Heart right ventricle (tissue), 16 donors: Measurements from ENCODE around the gene ZNF277. TPM values are rescaled to one million over a fixed set of nuclear protein-coding genes. Genes with fewer than 3 reads are reported as not detected.

ENCODE experiments used
- ATAC-seq, 8 donors: fragments of 200-7000 bp; cut with Tn5 transposase; one replicate each; pipeline ENCODE4 v1.9.1; 2020; ENCODE audit warnings: mild to moderate bottlenecking in 8 of 8, moderate library complexity in 8 of 8, moderate number of reproducible peaks in 1 of 8
- DNase-seq, 2 donors: peaks; one replicate each; pipeline ENCODE4 v3.0.0-alpha.2; 2020
- H3K27ac ChIP-seq, 10 donors: fragments of 200-600 bp; sonication (generic) in 2 of 10; one replicate each; pipeline versions ENCODE4 v1.5.0 to v1.8.0; 2020 to 2022; ENCODE audit warnings: mild to moderate bottlenecking in 3 of 10
- H3K27me3 ChIP-seq, 7 donors: fragments of 200-600 bp; one replicate each; pipeline ENCODE4 v1.8.0; 2021 to 2022; ENCODE audit warnings: mild to moderate bottlenecking in 2 of 7
- H3K36me3 ChIP-seq, 9 donors: fragments of 200-600 bp; sonication (generic) in 1 of 9; one replicate each; pipeline versions ENCODE4 v1.5.0 to v1.8.0; 2020 to 2022; ENCODE audit warnings: mild to moderate bottlenecking in 2 of 9
- H3K4me1 ChIP-seq, 9 donors: fragments of 200-600 bp; sonication (generic) in 1 of 9; one replicate each; pipeline versions ENCODE4 v1.5.0 to v1.8.0; 2020 to 2022; ENCODE audit warnings: mild to moderate bottlenecking in 4 of 9
- H3K4me3 ChIP-seq, 10 donors: fragments of 200-600 bp; sonication (generic) in 2 of 10; one replicate each; pipeline versions ENCODE4 v1.5.0 to v1.8.0; 2020 to 2022; ENCODE audit warnings: mild to moderate bottlenecking in 7 of 10, moderate library complexity in 2 of 10
- H3K9me3 ChIP-seq, 11 donors: fragments of 200-600 bp in 10 of 11; sonication (generic) in 2 of 11; one replicate each; pipeline versions ENCODE4 v1.5.0 to v1.8.0; 2013 to 2022; ENCODE audit warnings: mild to moderate bottlenecking in 2 of 11, control low read depth in 1 of 11, moderate library complexity in 1 of 11
- WGBS, 2 donors: extraction: QIAGEN DNeasy Blood & Tissue Kit; methylation state at CpG; one replicate each; pipeline ENCODE4 v1.1.7; 2013; ENCODE audit warnings: inconsistent platforms in 1 of 2; 5-methylcytosine and 5-hydroxymethylcytosine counted together
- intact Hi-C, 10 donors: fragments of 100-400 bp; cut with DNase I; formaldehyde crosslinking; loops; one replicate each; pipeline versions ENCODE4 v1.11.1 to v1.14.2; 2022
- polyA plus RNA-seq, 2 donors: library from polyadenylated mRNA; stranded (reverse); fragments of 200-250 nt; gene quantifications; one replicate each; pipeline ENCODE4 v1.2.3, GENCODE V29; 2013
- total RNA-seq, 10 donors: library from RNA; stranded (reverse); fragmentation: NEBNext Ultra II Directional in 3 of 10; extraction: Animal tissue kit (Norgen Biotek cat#: 25700) in 3 of 10; gene quantifications; one replicate each; pipeline versions ENCODE4 v1.2.1 to v1.2.4, GENCODE V29; 2021 to 2023
- TF ChIP-seq, protein P1 (sequence below), 9 donors: fragments of 200-600 bp; sonication (generic) in 2 of 9; IDR thresholded peaks; one replicate each; pipeline versions ENCODE4 v1.5.0 to v1.8.0; 2021 to 2022; ENCODE audit warnings: antibody characterized with exemption in 9 of 9, mild to moderate bottlenecking in 5 of 9, moderate library complexity in 1 of 9
- donor health status: Arrhythmogenic right ventricular cardiomyopathy.
- donor health status: ischemic (EF 13 %, LVEDD 7.1; RV severe dilation, severe dysfunction).
- donor health status: healthy with polysubstance abuse.
- donor health status: DM: no; HTN: yes; CAD: no.
- donor health status: DM: no; HTN: no; CAD: no.
- donor health status: ischemic (EF 25% LVEDD 6.9; RV normal size, moderate dysfunction).
- donor health status: ischemic (EF 25% LVEDD 5.7; RV mildly dilated, moderate dysfunction).
- donor health status: healthy.
- donor health status: DM: yes; HTN: yes; CAD: no.
- donor health status: Ischemic cardiomyopathy.
- donor health status: ischemic (EF 35%, LVEDD 5.7; RV mildly dilated, moderate dysfunction).
- donor health status: nonischemic (EF 11% LVEDD 7.7; RV severe dilation, severe dysfunction).
- donor health status: DM: yes; HTN: yes; CAD: no.
- donor health status: PGD.
- donor health status: ischemic (EF 29% LVEDD 5.4; RV normal size, mild dysfunction).
- donor health status: nonischemic (EF 23%, LVEDD 6.1; RV moderate dilation, normal function).

ZNF277 gene
- total and polyA plus RNA-seq, 12 donors = 7.7 to 25.7 (median 17.4) TPM

DNA sequence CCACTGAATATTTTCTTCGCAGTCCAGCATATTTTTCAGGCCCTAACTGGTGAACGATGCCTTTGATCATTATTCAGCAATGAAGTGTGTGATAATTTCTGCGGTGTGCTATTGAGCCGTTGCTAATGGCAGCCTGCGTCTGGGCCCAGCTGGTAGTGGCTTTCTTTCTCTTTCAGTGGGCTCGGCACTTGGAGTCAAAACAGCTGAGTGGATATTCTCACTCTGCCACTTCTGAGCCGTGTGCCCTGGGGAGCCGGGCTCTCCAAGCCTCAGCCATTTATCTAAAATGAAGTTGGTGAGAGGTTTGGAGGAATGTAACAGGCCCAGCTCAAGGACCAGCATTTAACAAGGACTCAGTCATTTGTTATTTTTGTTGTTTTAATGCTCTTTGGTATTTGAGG lies 156.2 kb downstream of the ZNF277 start:
- no peak overlapping the region for H3K27ac ChIP-seq
- DNase-seq (no peak), ATAC-seq (peak in 3 of 8 donors; percentile 22 to 33 (median 33))
- H3K27me3 ChIP-seq = no peaks in the 10 kb centered on the region
- intact Hi-C loops = no loop called here
- 32 to 45% methylated on average over 8 of the region's 8 CpGs for WGBS, 2 donors
- no peaks in the 10 kb centered on the region for H3K36me3 ChIP-seq
- H3K4me3 ChIP-seq = no peak overlapping the region
- peaks cover 0 to 17% (median 3%) of the 10 kb centered on the region in 11 donors for H3K9me3 ChIP-seq
- H3K4me1 ChIP-seq = peaks cover 0 to 12% (median 0%) of the 10 kb centered on the region in 9 donors
- TF ChIP-seq, protein P1, sequence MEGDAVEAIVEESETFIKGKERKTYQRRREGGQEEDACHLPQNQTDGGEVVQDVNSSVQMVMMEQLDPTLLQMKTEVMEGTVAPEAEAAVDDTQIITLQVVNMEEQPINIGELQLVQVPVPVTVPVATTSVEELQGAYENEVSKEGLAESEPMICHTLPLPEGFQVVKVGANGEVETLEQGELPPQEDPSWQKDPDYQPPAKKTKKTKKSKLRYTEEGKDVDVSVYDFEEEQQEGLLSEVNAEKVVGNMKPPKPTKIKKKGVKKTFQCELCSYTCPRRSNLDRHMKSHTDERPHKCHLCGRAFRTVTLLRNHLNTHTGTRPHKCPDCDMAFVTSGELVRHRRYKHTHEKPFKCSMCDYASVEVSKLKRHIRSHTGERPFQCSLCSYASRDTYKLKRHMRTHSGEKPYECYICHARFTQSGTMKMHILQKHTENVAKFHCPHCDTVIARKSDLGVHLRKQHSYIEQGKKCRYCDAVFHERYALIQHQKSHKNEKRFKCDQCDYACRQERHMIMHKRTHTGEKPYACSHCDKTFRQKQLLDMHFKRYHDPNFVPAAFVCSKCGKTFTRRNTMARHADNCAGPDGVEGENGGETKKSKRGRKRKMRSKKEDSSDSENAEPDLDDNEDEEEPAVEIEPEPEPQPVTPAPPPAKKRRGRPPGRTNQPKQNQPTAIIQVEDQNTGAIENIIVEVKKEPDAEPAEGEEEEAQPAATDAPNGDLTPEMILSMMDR (IDR thresholded peaks at IDR 0.05) = no peak

DNA sequence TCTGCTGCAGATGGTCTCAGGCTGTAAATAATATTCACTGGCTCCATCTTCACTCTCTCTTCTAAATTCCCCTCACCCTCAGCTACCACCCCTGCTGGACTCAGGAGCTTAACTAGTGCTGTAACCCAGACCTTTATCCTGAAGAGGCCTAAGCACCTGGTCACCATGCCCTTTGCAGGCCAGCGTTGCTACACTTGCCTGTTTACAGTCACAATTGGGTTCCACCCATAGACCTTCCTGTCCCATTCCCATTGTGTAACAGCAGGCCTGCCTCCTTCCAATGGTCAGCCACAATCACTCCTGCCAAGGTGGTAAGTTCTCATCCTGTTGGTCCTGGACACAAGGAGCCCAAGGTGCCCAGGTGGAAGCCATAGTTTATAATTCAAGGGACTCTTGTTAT lies 157.9 kb downstream of the ZNF277 start:
- TF ChIP-seq, protein P1 (IDR thresholded peaks at IDR 0.05) = no peak
- Histone ChIP-seq H3K4me3 (no peak overlapping the region), H3K27ac (no peak overlapping the region), H3K9me3 (peaks cover 0 to 13% (median 2%) of the 10 kb centered on the region in 11 donors), H3K36me3 (no peaks in the 10 kb centered on the region), H3K4me1 (peaks cover 0 to 12% (median 0%) of the 10 kb centered on the region in 9 donors), H3K27me3 (no peaks in the 10 kb centered on the region)
- 81 to 88% methylated on average over 1 of the region's 1 CpG for WGBS, 2 donors
- intact Hi-C loops = no loop called here
- no peak for DNase-seq
- ATAC-seq = no peak

DNA sequence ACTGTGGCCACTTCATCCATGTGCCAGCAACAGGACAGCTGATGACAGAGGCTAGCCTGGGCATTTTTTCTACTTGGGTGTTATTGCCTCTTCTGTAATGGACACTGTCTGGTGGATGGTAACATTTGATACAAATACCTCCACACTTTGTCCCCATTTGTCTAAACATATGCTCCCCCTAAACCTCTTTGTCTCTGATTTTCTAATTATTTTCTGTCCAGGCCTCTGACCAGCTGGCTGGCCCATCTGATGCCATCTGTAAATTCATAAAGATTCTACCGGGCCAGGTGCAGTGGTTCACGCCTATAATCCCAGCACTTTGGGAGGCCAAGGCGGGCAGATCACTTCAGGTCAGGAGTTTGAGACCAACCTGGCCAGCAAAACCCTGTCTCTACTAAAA lies 159.1 kb downstream of the ZNF277 start:
- intact Hi-C loops = no loop called here
- WGBS, 2 donors = 96% methylated on average over 3 of the region's 3 CpGs

DNA sequence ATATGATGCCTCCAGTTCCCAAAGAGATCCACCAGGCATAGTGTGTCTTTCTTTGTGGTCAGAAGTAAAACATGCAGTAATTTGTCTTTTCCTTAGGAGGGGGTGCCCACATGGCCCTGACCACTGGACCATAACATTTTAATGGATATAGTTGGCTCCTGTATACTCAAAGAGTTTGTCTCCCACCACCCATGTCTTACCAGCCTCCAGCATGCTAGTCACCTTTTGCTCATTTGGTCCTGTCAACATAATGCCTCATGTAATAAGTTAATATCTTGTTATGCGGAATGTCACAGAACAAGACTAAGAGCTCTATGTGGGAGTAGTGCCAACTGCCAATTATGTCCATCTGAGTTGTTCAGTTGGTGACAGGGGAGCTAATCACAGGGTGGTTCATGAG lies 160.4 kb downstream of the ZNF277 start:
- Histone ChIP-seq H3K4me1 (peaks cover 0 to 12% (median 0%) of the 10 kb centered on the region in 9 donors), H3K27me3 (no peaks in the 10 kb centered on the region), H3K4me3 (no peak overlapping the region), H3K9me3 (no peaks in the 10 kb centered on the region), H3K36me3 (no peaks in the 10 kb centered on the region), H3K27ac (no peak overlapping the region)
- WGBS, 2 donors = 92 to 93% methylated on average over 1 of the region's 1 CpG
- intact Hi-C loops = no loop called here
- no peak for ATAC-seq
- TF ChIP-seq, protein P1 (IDR thresholded peaks at IDR 0.05) = no peak
- DNase-seq = no peak

More for the DNA sequence above, 159.1 kb downstream of the ZNF277 start:
- Histone ChIP-seq H3K4me1 (peaks cover 0 to 12% (median 0%) of the 10 kb centered on the region in 9 donors), H3K27ac (no peak overlapping the region), H3K4me3 (no peak overlapping the region), H3K36me3 (no peaks in the 10 kb centered on the region), H3K9me3 (peaks cover 0 to 1% (median 0%) of the 10 kb centered on the region in 11 donors), H3K27me3 (no peaks in the 10 kb centered on the region)
- ATAC-seq = no peak
- DNase-seq = no peak
- TF ChIP-seq, protein P1 (IDR thresholded peaks at IDR 0.05) = no peak
